SK-N-SH (cell line): ENCODE data around the gene CCDC88B. TPM values are rescaled to one million over a fixed set of nuclear protein-coding genes. Genes with fewer than 3 reads are reported as not detected.

Experiments
- CTCF ChIA-PET: fragments of 300-600, 350-600 bp; formaldehyde crosslinking; extraction: SDS; loops from one replicate; lab custom pipeline; 2021; lab: Yijun Ruan, JAX
- POLR2A ChIA-PET: fragments of 350-600 bp; sonication (Branson Sonifier 250); formaldehyde crosslinking; extraction: SDS; loops from one replicate; lab custom pipeline; 2020; ENCODE audit warnings: antibody characterized with exemption, inconsistent platforms; lab: Yijun Ruan, JAX
- DNase-seq: peaks from one replicate; pipeline ENCODE4 v3.0.0; 2012
- H2AFZ ChIP-seq: fragments of 200-600 bp; sonication (generic); 2 replicates; pipeline ENCODE4 v1.8.1; 2016; ENCODE audit warnings: antibody characterized with exemption, mild to moderate bottlenecking, low read depth
- H3F3A ChIP-seq: fragments of 200-600 bp; sonication (generic); replicated peaks from 2 replicates; pipeline ENCODE3; 2016; ENCODE audit warnings: antibody characterized with exemption, mild to moderate bottlenecking; ENCODE audit not compliant: insufficient read depth
- H3K27ac ChIP-seq, 2 experiments: fragments of 200-500 bp in 1 of 2; fragments of 200-600 bp in 1 of 2; sonication (Bioruptor generic) in 1 of 2; sonication (generic), shearing (Covaris generic) in 1 of 2; 2 replicates each; pipeline versions ENCODE4 v1.5.1 to v1.6.1; 2014 to 2016; ENCODE audit warnings: low read depth in 2 of 2, inconsistent platforms in 1 of 2, low read length in 1 of 2, mild to moderate bottlenecking in 1 of 2, mixed read lengths in 1 of 2
- H3K27me3 ChIP-seq: fragments of 200-600 bp; sonication (generic), shearing (Covaris generic); 2 replicates; pipeline ENCODE4 v1.6.1; 2016; ENCODE audit warnings: mixed run types; ENCODE audit not compliant: insufficient read depth
- H3K36me3 ChIP-seq, 2 experiments: fragments of 200-500 bp in 1 of 2; fragments of 200-600 bp in 1 of 2; sonication (Bioruptor generic) in 1 of 2; sonication (generic) in 1 of 2; replicated peaks in 1 of 2; 2 replicates each; pipeline versions ENCODE3 to v1.5.1; 2014 to 2016; ENCODE audit warnings: low read length in 1 of 2, mild to moderate bottlenecking in 1 of 2; ENCODE audit not compliant: insufficient read depth in 2 of 2, control insufficient read depth in 1 of 2
- H3K4me1 ChIP-seq, 2 experiments: fragments of 200-500 bp in 1 of 2; fragments of 200-600 bp in 1 of 2; sonication (Bioruptor generic) in 1 of 2; sonication (generic), shearing (Covaris generic) in 1 of 2; 2 replicates each; pipeline versions ENCODE4 v1.5.1 to v1.6.1; 2014 to 2016; ENCODE audit warnings: low read depth in 1 of 2, low read length in 1 of 2, mixed run types in 1 of 2; ENCODE audit not compliant: insufficient read depth in 2 of 2, control insufficient read depth in 1 of 2
- H3K4me2 ChIP-seq: fragments of 200-600 bp; sonication (generic), shearing (Covaris generic); 2 replicates; pipeline ENCODE4 v1.6.1; 2017; ENCODE audit warnings: mixed run types
- H3K4me3 ChIP-seq, 2 experiments: fragments of 200-500 bp in 1 of 2; fragments of 200-600 bp in 1 of 2; sonication (Bioruptor generic) in 1 of 2; sonication (generic), shearing (Covaris generic) in 1 of 2; 2 replicates each; pipeline versions ENCODE4 v1.5.1 to v1.8.1; 2014 to 2016; ENCODE audit warnings: low read depth in 2 of 2, inconsistent platforms in 1 of 2, low read length in 1 of 2, mild to moderate bottlenecking in 1 of 2, mixed read lengths in 1 of 2, moderate library complexity in 1 of 2
- H3K79me2 ChIP-seq: fragments of 200-600 bp; sonication (generic); 2 replicates; pipeline ENCODE4 v1.8.1; 2017; ENCODE audit warnings: mild to moderate bottlenecking; ENCODE audit not compliant: insufficient read depth
- H3K9ac ChIP-seq: fragments of 200-600 bp; sonication (generic); 2 replicates; pipeline ENCODE4 v1.6.1; 2017; ENCODE audit warnings: mixed run types
- H3K9me2 ChIP-seq: fragments of 200-600 bp; sonication (generic); 2 replicates; pipeline ENCODE4 v1.6.1; 2017; ENCODE audit warnings: mixed run types
- H3K9me3 ChIP-seq: fragments of 200-600 bp; sonication (generic); 2 replicates; pipeline ENCODE4 v1.6.1; 2017; ENCODE audit warnings: mixed run types, mild to moderate bottlenecking, moderate library complexity
- H4K20me1 ChIP-seq: fragments of 200-600 bp; sonication (generic); 2 replicates; pipeline ENCODE4 v1.6.1; 2017; ENCODE audit warnings: mild to moderate bottlenecking, mixed run types; ENCODE audit not compliant: insufficient read depth
- ELF1 ChIP-seq: IDR thresholded peaks from 2 replicates; pipeline ENCODE4 v1.4.0; 2012
- FOSL2 ChIP-seq: IDR thresholded peaks from 2 replicates; pipeline ENCODE4 v1.4.0; 2012; ENCODE audit warnings: low read depth, mild to moderate bottlenecking, moderate library complexity, borderline replicate concordance
- FOXJ3 ChIP-seq: sonication (generic); formaldehyde crosslinking; IDR thresholded peaks from 2 replicates; pipeline ENCODE4 v1.5.1; 2020; ENCODE audit warnings: mild to moderate bottlenecking, missing genetic modification reagents
- GABPA ChIP-seq: IDR thresholded peaks from 2 replicates; pipeline ENCODE4 v1.4.0; 2012; ENCODE audit warnings: low read depth, mild to moderate bottlenecking
- JUND ChIP-seq: IDR thresholded peaks from 2 replicates; pipeline ENCODE4 v1.4.0; 2012
- MAX ChIP-seq: IDR thresholded peaks from 2 replicates; pipeline ENCODE4 v1.4.0; 2012; ENCODE audit warnings: low read depth
- MEF2A ChIP-seq: IDR thresholded peaks from 2 replicates; pipeline ENCODE4 v1.4.0; 2012; ENCODE audit warnings: low read depth, borderline replicate concordance
- MXI1 ChIP-seq: IDR thresholded peaks from 2 replicates; pipeline ENCODE4 v1.6.1; 2012; ENCODE audit warnings: mild to moderate bottlenecking, low read depth, low read length, improper control_type of control experiment
- NFIC ChIP-seq: IDR thresholded peaks from 2 replicates; pipeline ENCODE4 v1.4.0; 2012; ENCODE audit warnings: borderline replicate concordance
- NRF1 ChIP-seq: IDR thresholded peaks from 2 replicates; pipeline ENCODE4 v1.6.1; 2012; ENCODE audit warnings: low read depth, mild to moderate bottlenecking, low read length
- PBX3 ChIP-seq: IDR thresholded peaks from 2 replicates; pipeline ENCODE4; 2012
- RAD21 ChIP-seq: IDR thresholded peaks from 2 replicates; pipeline ENCODE4 v1.6.1; 2012; ENCODE audit warnings: mild to moderate bottlenecking, low read length
- REST ChIP-seq: IDR thresholded peaks from 2 replicates; pipeline ENCODE4 v1.6.1; 2012; ENCODE audit warnings: mild to moderate bottlenecking, low read depth, low read length, moderate library complexity
- RXRA ChIP-seq: IDR thresholded peaks from 2 replicates; pipeline ENCODE4 v1.4.0; 2012; ENCODE audit warnings: low read depth, mild to moderate bottlenecking, borderline replicate concordance
- SMC3 ChIP-seq: IDR thresholded peaks from 2 replicates; pipeline ENCODE4 v1.6.1; 2012; ENCODE audit warnings: low read depth, low read length, improper control_type of control experiment
- TAF1 ChIP-seq: IDR thresholded peaks from 2 replicates; pipeline ENCODE4 v1.6.1; 2012; ENCODE audit warnings: low read depth, mild to moderate bottlenecking, low read length, moderate library complexity, borderline replicate concordance
- TCF12 ChIP-seq: IDR thresholded peaks from 2 replicates; pipeline ENCODE4 v1.4.0; 2012
- USF1 ChIP-seq: IDR thresholded peaks from 2 replicates; pipeline ENCODE4 v1.4.0; 2012; ENCODE audit warnings: low read depth, borderline replicate concordance
- ZBTB33 ChIP-seq: IDR thresholded peaks from 2 replicates; pipeline ENCODE4 v1.4.0; 2012; ENCODE audit warnings: low read depth, borderline replicate concordance
- WGBS: methylation state at CpG from one replicate; pipeline ENCODE4 v1.1.6; 2017; ENCODE audit warnings: low lambda C conversion rate; 5-methylcytosine and 5-hydroxymethylcytosine counted together
- polyA plus RNA-seq, 3 experiments: library from polyadenylated mRNA; depleted of rRNA; stranded (reverse); fragments of >200 nt; gene quantifications; 2 replicates each; pipeline ENCODE4 v1.2.3, GENCODE V29; 2012

The CCDC88B gene
- polyA plus RNA-seq, 1 of the 3 experiments (the other 2 are of a cell fraction): 3.4 TPM

GRCh38 chr11:64361659-64362058 is 21.7 kb downstream of the CCDC88B start:
- no peak overlapping the region for H3K27ac ChIP-seq

More at GRCh38 chr11:64361659-64362058, 21.7 kb downstream of the CCDC88B start:
- WGBS: 95% methylated on average over 10 of the region's 18 CpGs
- ChIA-PET CTCF (no interaction called here), POLR2A (no interaction called here)
- peaks cover 31% of the 10 kb centered on the region for H3K79me2 ChIP-seq
- no peaks in the 10 kb centered on the region for H3K9me3 ChIP-seq
- H3F3A ChIP-seq: peaks cover 3% of the 10 kb centered on the region
- H3K9me2 ChIP-seq: no peaks in the 10 kb centered on the region
- peaks cover 22 to 47% of the 10 kb centered on the region in 2 experiments for H3K36me3 ChIP-seq
- no peak for DNase-seq
- 0 out of 2 replicates have a peak, but pooled peaks cover 5% of the 10 kb centered on the region for H4K20me1 ChIP-seq
- H3K4me2 ChIP-seq: no peak overlapping the region
- H3K9ac ChIP-seq: no peak overlapping the region
- H2AFZ ChIP-seq: no peak overlapping the region
- H3K27me3 ChIP-seq: no peaks in the 10 kb centered on the region
- no peak overlapping the region for H3K4me3 ChIP-seq
- H3K4me1 ChIP-seq: peaks cover 21 to 22% of the 10 kb centered on the region in 2 experiments; a peak in 3 of 4 replicates
- TF ChIP-seq JUND (no peak), RAD21 (no peak), MAX (no peak), TAF1 (no peak), RXRA (no peak), FOSL2 (no peak), ELF1 (no peak), MXI1 (no peak), FOXJ3 (CRISPR knock-in tag) (no peak), GABPA (no peak), ZBTB33 (no peak), SMC3 (no peak), NRF1 (no peak), USF1 (no peak), PBX3 (no peak), REST (no peak), TCF12 (no peak), MEF2A (no peak), NFIC (no peak)
